HG03108 (cell line): ENCODE measurements around the gene CD3D.

Experiments used
- ATAC-seq: cut with Tn5 transposase; IDR thresholded peaks from one replicate; pipeline ENCODE4 v1.9.1; 2021; ENCODE audit warnings: moderate library complexity; ENCODE audit not compliant: unreplicated experiment

The CD3D gene

DNA sequence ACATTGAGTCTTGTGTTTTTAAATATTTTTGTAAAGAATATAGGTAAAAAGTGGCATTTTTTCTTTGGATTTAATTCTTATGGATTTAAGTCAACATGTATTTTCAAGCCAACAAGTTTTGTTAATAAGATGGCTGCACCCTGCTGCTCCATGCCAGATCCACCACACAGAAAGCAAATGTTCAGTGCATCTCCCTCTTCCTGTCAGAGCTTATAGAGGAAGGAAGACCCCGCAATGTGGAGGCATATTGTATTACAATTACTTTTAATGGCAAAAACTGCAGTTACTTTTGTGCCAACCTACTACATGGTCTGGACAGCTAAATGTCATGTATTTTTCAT lies 38.3 kb downstream of the CD3D start:
- ATAC-seq = no peak

- ATAC-seq = no peak
These were observed 40.8 kb downstream of the CD3D start for GRCh38 chr11:118301600-118302195.

DNA sequence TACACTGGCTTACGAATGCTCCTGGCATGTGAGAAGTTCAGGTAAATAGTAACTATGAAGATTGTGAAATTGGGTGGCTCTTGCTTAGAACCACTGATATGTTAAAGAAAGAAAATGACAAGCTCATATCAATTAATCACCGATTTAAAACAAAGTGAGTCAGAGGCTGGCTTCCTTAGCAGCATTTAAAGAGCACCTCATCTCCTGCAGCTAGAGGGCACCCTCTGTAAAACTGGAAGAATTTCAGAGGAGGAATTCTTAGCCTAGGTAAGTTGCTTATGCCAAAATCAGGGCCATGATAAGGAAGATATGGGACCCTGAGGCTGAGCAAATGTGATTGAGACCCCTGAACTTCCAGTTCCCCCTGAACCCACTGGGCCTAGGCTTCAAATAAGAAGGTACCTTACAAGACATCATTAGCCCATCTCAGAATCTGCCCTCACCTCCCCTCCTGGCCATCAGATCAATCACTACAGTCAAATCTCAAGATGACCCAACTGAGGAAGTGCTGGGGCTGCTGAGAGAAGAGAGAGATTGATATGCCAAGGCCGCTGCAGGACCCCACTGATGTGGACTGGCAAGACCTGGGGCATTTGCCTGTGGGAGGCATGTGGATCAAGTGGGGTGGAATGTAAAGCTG lies 46.6 kb downstream of the CD3D start:
- ATAC-seq = no peak

- no peak for ATAC-seq
These were observed 47.3 kb downstream of the CD3D start for GRCh38 chr11:118295199-118295598.

DNA sequence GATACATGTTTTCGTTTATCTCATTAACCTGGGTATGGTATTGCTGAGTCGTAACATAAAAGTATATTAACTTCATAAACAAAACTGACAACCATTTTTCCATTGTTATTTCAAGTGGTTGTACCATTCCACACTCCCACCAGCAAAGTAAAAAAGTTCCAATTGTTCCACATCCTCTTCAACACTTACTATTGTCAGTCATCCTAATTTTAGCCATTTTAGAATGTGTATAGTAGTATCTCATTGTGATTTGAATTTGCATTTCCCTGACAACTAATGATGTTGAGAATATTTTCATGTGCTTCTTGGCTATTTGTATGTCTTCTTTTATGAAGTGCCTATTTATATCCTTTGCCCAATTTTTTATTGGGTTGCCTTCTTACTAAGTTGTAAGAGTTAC lies 48.5 kb downstream of the CD3D start:
- ATAC-seq = no peak

DNA sequence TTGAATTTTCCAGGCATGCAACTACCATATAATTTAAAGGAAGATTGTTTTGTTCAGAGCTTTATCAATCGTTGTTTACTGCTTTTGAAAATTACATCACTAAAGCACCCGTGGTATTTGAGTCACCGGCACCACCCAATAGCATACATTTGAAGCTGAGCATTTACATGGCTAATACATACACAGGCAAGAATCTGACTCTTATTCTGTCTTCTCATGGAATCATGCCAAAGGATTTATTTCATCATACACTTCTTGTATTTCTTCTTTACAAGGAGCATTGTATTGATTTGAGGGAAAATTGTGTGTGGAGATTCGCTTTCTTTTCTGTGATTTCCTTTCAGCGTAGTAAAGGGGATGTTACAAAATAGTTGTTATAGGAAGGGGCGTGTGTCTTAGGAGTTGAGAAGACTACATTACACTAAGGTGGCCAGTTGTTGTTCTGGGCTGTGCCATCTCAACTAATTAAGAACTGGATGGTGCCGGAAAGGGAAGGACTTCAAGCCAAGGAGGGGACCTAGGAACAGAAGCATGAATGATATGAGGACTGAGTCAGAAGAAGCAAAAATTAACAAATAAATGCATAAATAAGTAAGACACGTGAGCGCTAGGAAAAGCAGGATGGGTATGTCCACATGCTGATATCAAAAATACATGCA lies 50.9 kb downstream of the CD3D start:
- no peak for ATAC-seq

DNA sequence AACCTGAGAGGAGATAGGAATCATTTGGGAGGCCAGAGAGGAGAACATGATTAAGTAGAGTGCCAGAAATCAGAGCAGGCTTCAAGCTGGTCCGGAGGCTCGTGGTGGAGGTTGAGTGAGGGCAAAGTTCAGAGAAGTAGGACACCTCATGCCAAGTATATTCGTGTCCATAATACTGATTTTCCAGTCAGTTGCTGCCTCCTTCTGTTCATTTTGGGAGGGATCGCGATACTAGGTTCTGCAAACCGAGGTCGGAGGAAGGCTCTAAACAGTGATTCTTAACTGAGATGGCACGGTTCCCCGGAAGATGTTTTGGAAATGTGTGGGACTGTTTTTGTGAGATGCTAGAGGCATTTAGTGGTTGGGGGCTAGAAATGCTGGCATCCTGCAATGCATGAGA lies 51.6 kb downstream of the CD3D start:
- ATAC-seq = no peak

DNA sequence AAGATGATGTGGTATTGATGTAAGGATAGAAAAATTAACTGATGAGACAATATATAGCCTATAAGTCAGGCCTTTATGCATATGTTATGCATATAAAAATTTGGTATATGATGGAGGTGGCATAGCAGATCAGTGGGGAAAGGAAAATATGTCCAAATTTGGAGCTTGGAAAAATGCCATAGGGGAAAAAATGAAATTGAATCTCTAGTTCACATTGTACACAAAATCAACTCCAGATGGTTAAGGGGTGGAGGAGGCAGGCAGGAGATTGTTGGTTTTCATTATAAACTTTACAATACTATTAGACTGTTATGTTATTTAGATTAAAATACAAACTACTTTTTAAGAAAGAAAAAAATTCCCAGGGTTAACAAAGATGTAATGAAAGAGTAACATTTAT lies 53.1 kb downstream of the CD3D start:
- ATAC-seq = no peak
